ENCODE measurements around the gene PLA2G2C.

Gene PLA2G2C

GRCh38 chr1:20202166-20202565, 15.8 kb upstream of the PLA2G2C start:
- DNase-seq = no peak

DNA sequence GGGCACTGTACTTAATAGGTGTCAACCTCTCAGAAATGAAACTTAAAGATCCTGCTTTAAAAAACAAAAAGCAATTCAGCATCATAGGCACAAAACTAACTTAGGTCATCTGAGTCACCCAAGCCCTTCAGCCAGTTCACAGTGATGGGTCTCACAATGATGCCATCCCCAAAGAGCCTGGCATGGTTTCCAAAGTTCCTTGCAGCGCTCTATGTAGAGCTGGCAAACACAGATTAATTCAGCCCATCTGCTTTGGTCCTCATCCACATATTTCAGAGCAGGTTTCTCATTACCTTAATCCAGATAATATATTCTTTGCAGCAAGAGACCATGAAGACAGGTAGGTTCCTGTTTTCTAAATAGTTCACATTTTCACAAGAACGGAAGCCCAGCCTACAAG, 14.6 kb upstream of the PLA2G2C start:
- no peak for DNase-seq

DNA sequence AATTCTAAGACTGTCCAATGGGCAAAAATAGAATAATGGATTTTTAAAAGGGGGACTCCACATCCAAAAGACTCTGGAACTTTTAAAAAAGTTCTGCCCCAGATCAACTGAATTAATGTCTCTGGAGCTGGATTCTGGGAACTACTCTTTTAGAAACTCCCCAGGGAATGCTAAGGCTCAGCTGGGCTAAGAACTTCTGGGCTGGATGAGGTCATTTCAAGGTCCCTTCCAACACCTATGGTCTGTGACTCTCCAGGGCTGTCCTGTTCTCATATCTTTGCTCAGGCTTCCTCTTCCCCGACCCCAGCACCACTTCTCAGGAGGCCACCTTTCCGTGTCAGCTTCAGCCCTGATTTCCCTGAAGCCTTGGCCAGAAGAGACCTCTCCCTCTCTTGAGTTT, 13.5 kb upstream of the PLA2G2C start:
- DNase-seq = no peak

DNA sequence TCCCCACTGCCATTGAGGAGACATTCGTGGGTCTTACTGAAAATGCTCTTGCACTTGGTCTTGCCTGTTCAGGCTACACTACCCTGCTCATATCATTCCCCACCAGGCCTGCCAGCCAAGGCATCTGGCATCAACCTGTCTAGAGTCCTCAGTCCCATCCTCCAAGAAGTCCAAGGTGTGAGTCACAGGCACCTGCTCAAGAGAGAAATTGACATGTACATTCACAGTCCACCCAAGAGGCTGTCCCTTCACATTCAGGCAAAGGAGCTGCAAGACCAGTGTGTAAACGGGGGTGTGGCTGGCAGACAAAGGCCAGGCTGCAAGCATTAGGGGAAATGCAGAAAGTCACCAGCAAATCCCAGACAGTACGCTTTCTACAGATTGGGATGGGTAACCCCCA, 13.1 kb upstream of the PLA2G2C start:
- no peak for DNase-seq

DNA sequence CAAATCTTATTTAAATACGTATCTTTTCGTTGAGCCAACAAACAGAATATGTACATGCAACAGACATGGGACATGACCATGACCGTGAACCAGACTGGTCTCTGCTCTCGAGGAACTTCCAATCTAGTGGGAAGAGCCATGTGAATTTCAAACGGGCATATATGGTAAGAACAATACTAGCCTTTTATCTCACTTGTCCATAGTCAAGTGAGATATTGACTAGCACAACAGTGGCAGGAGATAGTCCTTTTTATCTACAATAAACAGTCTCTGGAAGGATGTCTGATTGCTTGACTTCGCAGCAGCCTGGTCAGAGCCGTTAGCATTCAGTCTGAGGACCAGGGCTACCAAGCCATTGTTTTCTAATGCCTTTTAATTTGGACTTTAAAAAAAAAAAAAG, 12.6 kb upstream of the PLA2G2C start:
- no peak for DNase-seq

DNA sequence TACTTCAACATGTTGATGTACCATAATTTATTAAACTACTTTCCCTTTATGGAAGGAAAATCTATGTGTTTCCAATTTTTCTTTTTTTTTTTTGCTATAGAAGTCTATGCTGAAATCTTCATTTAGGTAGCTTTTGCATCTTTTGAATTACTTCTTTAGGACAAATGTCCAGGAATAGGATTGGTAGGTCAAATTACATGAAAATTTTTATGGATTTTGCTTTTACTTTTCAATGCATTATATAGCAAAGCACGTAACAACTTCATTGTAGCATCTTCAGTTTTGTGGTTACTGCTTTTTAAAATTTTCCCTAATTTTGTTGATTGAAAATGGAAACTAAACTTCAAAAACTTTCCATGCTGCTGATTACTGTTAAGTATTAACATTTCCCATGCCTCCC, 12.0 kb upstream of the PLA2G2C start:
- DNase-seq = no peak

DNA sequence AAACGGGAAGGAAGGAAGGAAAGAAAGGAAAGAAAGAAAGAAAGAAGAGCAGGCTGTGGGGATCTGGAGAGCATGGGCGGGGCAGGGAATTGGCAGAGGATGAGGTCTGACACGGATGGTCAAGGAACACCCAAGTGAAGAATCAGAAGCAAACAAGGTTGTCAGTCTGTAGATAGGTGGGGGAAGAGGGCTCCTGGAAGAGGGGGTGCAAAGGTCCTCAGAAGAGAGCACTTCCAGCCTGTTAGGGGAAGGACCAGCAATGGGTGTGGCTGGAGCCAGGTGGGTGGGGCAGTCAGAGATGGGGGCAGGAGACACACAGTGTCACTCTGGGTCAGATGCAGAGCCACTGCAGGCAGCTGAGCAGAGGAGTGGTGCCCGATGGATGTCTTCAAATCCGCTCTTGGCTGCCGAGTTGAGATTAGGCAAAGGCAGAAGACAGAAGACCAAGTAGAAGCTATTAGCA, 11.0 kb upstream of the PLA2G2C start:
- no peak for DNase-seq

- DNase-seq = no peak
Measured at GRCh38 chr1:20195462-20195780, 9.1 kb upstream of the PLA2G2C start.

GRCh38 chr1:20194757-20195461, 8.6 kb upstream of the PLA2G2C start:
- DNase-seq = no peak

GRCh38 chr1:20194224-20194623, 7.9 kb upstream of the PLA2G2C start:
- no peak for DNase-seq

- DNase-seq = no peak
Measured at GRCh38 chr1:20192871-20193411, 6.6 kb upstream of the PLA2G2C start.

DNA sequence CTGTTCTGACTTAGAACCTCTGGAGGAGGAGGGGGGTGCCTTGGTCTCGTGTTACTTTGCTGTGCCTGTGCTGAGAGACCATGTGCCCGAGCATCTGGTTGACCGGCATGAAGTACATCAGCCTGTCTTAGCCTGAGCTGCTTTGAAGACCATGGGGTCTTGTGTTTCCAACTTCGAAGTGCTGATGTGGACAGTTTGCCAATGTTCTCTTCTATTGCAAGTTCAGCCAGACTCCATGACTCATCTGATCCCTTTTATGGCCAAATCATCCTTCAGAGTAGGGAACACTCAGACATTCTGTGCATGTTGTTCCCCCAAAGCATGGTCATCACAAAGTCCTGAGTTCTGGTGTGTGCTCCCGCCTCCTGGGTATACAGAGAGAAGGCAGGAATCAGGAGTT, 6.0 kb upstream of the PLA2G2C start:
- DNase-seq = no peak

DNA sequence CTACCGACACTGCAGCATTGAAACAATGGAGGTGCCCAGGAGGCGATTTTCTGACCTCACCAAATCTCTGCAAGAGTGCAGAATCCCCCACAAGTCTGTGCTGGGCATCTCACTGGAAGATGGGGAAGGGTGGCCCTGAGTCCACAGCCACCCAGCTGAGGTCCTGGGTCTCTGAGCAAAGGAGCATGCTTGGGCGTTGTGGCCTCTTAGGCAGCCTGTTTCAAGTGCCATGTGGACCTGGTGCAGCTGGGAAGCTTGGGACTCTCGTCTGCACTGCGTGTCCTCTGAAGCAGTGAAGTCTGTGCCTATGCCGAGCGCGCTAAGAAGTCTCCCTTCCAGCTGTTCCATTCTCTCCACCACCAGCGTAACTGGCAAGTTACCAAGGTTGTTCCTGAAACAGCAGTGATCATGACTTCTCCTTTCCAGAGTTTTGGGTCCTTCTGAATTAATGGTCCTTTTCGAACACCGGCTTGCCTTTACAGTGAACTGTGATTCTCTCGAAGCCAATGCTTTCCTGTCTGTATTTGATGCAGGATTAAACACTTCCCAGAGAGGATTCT, 5.0 kb upstream of the PLA2G2C start:
- DNase-seq = no peak

- DNase-seq = no peak
Measured at GRCh38 chr1:20190256-20191160, 4.2 kb upstream of the PLA2G2C start.

DNA sequence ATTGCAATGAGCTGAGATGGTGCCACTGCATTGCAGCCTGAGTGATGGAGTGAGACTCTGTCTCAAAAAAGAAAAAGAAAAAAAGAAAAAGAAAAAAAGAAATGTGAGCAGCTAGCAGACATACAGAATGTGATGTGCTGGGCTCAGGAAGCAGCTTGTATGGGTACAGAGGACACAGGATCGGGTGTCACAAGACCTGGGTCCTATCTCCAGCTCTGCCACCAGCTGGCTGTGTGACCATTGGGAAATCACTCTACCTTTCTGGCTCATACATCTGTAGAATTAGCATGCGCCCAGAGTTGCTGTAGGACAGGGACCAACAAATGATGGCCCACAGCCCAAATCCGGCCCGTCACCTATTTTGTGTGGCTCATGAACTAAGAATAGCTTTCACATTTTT, 3.3 kb upstream of the PLA2G2C start:
- no peak for DNase-seq

DNA sequence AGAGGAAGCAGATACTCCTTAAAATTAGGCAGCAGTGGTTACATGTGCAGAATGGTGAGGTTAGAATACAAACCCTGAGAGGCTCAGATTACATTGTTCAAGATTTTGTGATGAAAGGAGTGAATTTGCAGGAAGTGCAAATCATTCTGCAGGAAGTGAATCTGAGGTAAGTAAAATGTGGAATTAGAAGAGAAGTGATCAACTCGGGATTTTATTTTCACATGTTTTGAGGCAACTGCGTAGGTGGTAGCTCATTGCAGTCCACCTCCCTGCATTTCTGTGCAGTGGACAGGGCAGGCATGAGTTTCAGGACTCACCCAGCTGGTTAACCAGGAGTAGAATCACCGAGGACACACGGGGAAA, 2.1 kb upstream of the PLA2G2C start:
- no peak for DNase-seq

GRCh38 chr1:20187813-20188454, 1.6 kb upstream of the PLA2G2C start:
- DNase-seq = no peak

- no peak for DNase-seq
Measured at GRCh38 chr1:20187103-20187812, 940 bp upstream of the PLA2G2C start.

GRCh38 chr1:20184997-20185833, 1.1 kb downstream of the PLA2G2C start:
- no peak for DNase-seq

DNA sequence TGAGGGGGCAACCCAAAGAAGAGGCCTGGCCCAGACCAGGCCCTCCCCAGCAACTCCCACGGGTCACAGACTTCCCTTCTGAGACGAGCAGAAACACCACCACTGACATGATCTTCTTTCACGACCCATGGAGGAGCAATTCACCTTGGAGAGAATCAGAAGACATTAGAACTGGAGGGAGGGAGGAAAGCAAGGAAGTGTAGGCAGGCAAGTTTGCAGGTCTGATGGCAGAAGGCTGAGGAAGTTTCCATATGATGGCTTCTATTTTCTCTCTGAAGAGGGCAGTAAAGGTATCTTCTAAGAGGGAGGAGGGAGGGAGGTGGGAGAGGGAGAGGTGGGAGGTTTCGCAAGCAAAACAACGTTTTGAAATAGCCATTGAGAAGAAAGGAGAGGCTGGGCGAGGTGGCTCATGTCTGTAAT, 1.8 kb downstream of the PLA2G2C start:
- DNase-seq = no peak

- DNase-seq = no peak
Measured at GRCh38 chr1:20183616-20184271, 2.6 kb downstream of the PLA2G2C start.
